ENCODE measurements around the gene CLEC1A.

Gene CLEC1A

GRCh38 chr12:10025236-10025635 lies 73.5 kb downstream of the CLEC1A start:
- DNase-seq: no peak
- Histone ChIP-seq H3K36me3 (no peaks in the 10 kb centered on the region), H3K27me3 (ENCODE audit: insufficient read depth, low read depth, severe bottlenecking) (no peaks in the 10 kb centered on the region), H3K4me3 (ENCODE audit: low read depth, low read length) (no peak overlapping the region), H3K9me3 (ENCODE audit: severe bottlenecking) (no peaks in the 10 kb centered on the region), H3K27ac (no peak overlapping the region)
- no peak for TF ChIP-seq CTCF (IDR thresholded peaks at IDR 0.05; ENCODE audit: low read depth, low read length)

- no peak for TF ChIP-seq CTCF (IDR thresholded peaks at IDR 0.05; ENCODE audit: low read depth, low read length)
- H3K36me3 ChIP-seq: no peaks in the 10 kb centered on the region
- DNase-seq: no peak
- H3K27me3 ChIP-seq (ENCODE audit: insufficient read depth, low read depth, severe bottlenecking): no peaks in the 10 kb centered on the region
- no peak overlapping the region for H3K27ac ChIP-seq
- H3K4me3 ChIP-seq (ENCODE audit: low read depth, low read length): no peak overlapping the region
- no peaks in the 10 kb centered on the region for H3K9me3 ChIP-seq (ENCODE audit: severe bottlenecking)
These were observed 77.4 kb downstream of the CLEC1A start for GRCh38 chr12:10021342-10021741.
